Measurements from ENCODE around the gene KLRF1.

The KLRF1 gene

DNA sequence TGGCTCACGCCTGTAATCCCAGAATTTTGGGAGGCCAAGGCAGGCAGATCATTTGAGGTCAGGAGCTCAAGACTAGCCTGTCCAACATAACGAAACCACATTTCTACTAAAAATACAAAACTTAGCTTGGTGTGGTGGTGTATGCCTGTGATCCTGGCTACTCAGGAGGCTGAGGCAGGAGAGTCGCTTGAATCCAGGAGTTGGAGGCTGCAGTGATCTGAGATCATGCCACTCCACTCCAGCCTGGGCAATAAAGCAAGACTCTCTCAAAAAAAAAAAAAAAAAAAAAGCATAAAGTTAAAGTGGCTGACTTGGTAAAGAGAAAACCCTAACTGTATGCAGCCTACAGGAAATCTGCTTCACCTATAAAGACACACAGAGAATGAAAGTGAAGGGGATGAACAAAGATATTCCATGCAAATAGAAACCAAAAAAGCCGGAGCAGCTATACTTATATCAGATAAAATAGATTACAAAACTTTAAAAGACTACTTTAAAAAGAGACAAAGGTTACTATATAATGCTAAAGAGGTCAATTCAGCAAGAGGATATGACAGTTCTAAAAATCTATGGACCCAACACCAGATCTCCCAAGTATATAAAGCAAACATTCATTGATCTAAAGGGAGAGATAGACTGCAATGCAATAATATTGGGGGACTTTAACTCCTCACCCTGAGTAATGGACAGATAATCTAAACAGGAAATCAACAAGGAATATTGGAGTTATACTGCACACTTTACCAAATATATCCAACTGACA is 37.8 kb downstream of the KLRF1 start:
- no peak overlapping the region for H3K4me3 ChIP-seq (ENCODE audit: low read depth, low read length)
- TF ChIP-seq, protein P1, sequence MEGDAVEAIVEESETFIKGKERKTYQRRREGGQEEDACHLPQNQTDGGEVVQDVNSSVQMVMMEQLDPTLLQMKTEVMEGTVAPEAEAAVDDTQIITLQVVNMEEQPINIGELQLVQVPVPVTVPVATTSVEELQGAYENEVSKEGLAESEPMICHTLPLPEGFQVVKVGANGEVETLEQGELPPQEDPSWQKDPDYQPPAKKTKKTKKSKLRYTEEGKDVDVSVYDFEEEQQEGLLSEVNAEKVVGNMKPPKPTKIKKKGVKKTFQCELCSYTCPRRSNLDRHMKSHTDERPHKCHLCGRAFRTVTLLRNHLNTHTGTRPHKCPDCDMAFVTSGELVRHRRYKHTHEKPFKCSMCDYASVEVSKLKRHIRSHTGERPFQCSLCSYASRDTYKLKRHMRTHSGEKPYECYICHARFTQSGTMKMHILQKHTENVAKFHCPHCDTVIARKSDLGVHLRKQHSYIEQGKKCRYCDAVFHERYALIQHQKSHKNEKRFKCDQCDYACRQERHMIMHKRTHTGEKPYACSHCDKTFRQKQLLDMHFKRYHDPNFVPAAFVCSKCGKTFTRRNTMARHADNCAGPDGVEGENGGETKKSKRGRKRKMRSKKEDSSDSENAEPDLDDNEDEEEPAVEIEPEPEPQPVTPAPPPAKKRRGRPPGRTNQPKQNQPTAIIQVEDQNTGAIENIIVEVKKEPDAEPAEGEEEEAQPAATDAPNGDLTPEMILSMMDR (IDR thresholded peaks at IDR 0.05; ENCODE audit: low read depth, low read length), result no peak
- in situ Hi-C loops (cut with HindIII; ENCODE audit: low sequenced_read_pairs), result no loop called here
- DNase-seq (ENCODE audit: low read depth, low spot score), result no peak

DNA sequence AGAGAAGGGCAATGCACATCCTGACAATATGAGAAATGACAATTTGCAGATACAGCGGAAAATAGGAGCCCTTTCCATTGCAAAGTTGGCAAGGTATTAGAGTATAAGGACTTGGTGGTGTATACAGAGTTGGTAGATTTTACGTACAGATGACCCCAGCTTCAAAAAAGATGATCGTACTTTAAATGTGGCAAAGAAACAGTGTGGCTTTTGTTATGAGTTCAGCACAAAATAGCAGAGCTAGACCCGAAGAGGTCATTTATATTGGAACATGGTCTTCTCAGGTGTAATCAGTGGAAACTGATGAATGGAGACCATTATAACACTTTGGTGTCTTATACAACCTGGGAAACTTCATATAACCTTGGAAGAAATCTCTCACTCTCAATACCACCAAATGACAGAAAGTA is 39.6 kb downstream of the KLRF1 start:
- H3K4me3 ChIP-seq (ENCODE audit: low read depth, low read length), result no peak overlapping the region
- TF ChIP-seq, protein P1 (IDR thresholded peaks at IDR 0.05; ENCODE audit: low read depth, low read length), result no peak
- DNase-seq (ENCODE audit: low read depth, low spot score), result no peak
- in situ Hi-C loops (cut with HindIII; ENCODE audit: low sequenced_read_pairs), result no loop called here

DNA sequence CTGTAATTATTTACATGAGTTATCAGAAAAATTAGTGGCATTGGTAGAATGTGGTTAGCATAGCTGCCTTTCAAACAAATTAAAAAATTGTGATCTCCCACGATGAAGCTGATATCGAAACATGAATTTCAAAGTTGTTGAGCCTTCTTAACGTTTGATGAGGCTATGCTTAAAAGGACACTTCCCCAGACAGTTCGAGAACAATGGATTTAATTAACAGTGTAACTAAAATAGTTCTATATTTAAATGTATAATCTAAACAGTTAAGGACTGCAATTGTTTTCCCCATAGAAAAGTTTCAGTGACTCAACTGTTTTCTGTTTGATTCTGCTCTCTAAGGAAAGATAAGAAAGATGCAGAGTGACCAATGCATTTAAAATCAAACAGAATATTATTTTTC is 40.2 kb downstream of the KLRF1 start:
- no peak overlapping the region for H3K4me3 ChIP-seq (ENCODE audit: low read depth, low read length)
- in situ Hi-C loops (cut with HindIII; ENCODE audit: low sequenced_read_pairs), result no loop called here
- TF ChIP-seq, protein P1 (IDR thresholded peaks at IDR 0.05; ENCODE audit: low read depth, low read length), result no peak

DNA sequence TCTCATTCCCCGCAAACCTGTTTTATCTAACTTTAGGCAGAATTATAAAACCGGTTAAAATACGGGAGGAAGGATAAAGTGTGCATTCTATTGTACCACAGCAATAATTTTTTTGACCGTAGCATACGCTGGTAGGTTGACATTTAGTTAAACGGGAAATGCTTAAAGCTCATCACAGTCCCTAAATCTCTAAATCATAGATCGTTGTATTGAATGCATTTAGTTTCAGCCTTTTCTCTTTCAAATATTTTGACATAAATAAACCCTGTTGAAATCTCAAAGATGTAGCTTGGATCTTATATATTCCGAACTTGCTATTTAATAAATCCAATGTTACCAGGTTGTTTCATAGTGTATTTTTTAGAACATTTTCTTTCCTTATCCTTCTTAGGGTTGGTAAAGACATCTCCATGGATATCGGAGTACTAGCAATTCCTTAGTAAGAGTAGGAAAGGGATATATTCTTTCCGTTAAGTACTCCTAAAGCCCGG is 41.1 kb downstream of the KLRF1 start:
- TF ChIP-seq, protein P1 (IDR thresholded peaks at IDR 0.05; ENCODE audit: low read depth, low read length), result no peak
- H3K4me3 ChIP-seq (ENCODE audit: low read depth, low read length), result no peak overlapping the region
- in situ Hi-C loops (cut with HindIII; ENCODE audit: low sequenced_read_pairs), result no loop called here
- DNase-seq (ENCODE audit: low read depth, low spot score), result no peak

More for the DNA sequence above, 40.2 kb downstream of the KLRF1 start:
- no peak for DNase-seq (ENCODE audit: low read depth, low spot score)

DNA sequence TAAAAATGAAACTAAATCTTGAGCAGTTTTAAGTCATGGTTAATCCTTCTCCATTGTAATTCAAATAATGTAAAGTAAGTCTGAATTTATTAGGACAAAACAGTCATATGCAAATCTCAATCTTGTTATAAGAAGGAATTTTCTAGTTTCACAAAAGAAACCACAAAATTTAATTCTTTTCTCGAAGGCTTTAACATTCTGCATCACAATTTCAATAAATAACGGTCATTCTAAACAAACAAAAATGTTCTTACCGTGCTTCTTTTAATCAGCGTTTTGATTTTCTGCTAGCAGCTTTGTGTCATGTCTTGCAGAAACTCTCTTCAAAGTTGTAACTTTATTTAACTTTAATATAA is 41.6 kb downstream of the KLRF1 start:
- TF ChIP-seq, protein P1 (IDR thresholded peaks at IDR 0.05; ENCODE audit: low read depth, low read length), result no peak
- H3K4me3 ChIP-seq (ENCODE audit: low read depth, low read length), result peak overlapping the region; percentile 46
- peak; percentile 14 for DNase-seq (ENCODE audit: low read depth, low spot score)
- in situ Hi-C loops (cut with HindIII; ENCODE audit: low sequenced_read_pairs), result no loop called here

DNA sequence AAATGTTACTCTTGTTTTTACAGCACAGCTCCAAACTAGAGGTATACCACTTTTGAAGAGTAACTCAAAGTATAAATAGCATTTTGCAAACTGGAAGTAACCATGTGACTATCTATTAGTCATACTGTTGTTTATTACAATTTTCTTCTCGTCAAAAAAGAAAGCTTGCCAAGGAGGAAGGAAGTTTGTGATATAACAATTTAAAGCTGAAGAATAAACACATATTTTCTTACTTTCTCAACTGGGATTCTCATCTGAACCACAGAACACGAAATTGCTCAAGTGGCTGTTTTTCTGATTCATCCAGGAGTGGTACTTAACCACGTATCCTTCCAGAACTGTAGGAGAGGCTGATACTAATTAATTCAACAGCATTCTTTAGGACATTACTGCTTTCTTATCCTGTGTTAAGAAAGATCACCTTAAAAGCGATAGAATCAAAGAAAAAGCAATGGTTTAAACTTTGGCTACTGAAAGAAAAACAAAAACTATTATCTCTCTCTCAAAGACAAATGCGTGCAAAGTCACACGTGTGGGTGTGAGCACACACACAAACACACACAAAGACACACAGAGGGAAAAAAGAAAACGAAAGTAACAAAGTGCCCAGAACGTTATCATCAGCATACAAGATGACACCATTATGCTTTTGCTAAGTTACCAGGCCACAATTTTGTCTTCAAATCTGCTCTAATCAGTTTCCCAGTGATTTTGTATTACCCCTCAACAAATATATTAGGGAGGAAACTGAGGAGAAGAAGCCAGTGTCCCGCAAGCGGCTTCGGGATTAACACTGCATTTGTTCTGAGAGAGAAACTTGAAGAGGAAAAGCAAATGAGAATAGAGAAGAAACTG is 42.3 kb downstream of the KLRF1 start, which contains the start of gene CLEC2B:
Gene CLEC2B, minus strand, starts transcription at position 48 of the 855 bp plus-strand sequence.
- in situ Hi-C loops (cut with HindIII; ENCODE audit: low sequenced_read_pairs), result no loop called here
- H3K4me3 ChIP-seq (ENCODE audit: low read depth, low read length), result peak within 1 kb of the TSS; percentile 46
- DNase-seq (ENCODE audit: low read depth, low spot score), result peak; percentile 83
- TF ChIP-seq, protein P1 (IDR thresholded peaks at IDR 0.05; ENCODE audit: low read depth, low read length), result no peak
